DMS 273 (cell line): ENCODE measurements around the gene ABR.
"Not testable (repeated sequence)": the region's sequence is repeated elsewhere in the genome, so short reads cannot be mapped to it uniquely, and the experiment has no call there.

Source experiments
- DNase-seq: peaks from one replicate; lab custom pipeline; 2025; ENCODE audit not compliant: unreplicated experiment; lab: John Stamatoyannopoulos, UW

ABR gene

DNA sequence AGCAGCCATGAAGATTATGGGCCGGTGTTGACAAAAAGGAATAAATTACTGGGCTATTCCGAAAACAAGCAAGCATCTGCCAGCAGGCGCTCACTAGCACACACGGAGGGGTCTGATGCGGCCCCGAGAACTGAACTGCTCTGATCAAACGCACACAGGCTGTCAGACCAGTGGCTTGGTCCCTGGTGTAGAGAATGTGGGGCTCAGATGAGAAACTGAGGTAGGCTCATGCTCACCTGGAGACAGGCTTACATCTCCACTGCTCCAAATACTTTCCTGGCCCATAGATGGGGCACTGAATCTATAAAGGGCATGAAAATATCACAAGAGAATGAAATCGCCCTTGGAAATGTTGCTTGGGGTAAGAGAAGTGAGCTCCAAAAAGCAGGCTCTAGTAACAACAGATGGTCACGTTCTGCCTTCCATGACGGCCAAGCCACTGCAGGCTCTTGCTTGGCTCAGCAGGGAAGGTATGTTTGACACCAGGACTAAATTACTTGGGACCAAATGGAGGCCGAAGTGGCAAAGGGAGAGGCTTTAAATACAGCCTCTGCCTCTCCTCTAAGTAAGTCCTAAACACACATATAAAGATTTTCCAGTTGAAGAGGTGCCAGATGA lies 5.4 kb downstream of the ABR start:
- DNase-seq, result peak; percentile 87

DNA sequence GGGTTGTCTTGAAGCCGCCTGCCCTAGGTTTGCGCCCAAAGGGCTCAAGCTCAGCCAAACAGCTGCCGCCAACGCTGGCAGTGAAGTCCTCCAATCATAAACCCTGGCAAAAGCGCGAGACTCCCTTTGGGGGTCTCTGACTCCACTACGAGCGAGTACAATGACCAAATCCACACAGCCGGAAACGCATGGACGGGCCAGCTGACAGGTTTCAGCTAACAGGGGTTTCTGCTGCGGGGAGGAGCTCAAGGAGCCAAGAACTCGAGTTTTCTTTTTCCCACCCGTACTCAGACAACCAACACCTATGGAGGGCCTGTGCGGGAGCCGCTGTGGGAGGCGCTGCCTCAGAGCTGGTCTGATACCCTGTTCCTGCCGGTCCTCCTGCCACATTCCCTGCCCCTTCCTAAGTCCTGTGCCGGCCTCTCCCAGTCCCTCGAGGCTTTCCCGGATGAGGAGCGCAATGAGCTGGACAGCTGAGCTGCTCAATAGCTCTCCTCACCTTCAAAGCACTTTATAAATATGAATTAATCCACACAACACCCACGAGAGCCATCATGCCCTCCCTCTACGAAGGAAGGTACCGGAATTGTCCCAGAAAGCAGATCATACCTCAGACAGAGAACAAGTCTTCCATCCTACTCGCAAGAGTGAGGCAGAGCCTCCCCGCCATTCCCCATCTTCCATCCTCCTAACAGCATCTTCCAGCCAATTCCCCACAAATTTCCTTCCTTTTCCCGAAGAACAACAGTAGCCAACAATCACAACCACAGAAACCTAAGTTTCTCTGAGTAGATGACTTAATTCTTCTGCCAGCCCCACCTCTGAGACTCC lies 6.1 kb downstream of the ABR start:
- peak; percentile 27 for DNase-seq

DNA sequence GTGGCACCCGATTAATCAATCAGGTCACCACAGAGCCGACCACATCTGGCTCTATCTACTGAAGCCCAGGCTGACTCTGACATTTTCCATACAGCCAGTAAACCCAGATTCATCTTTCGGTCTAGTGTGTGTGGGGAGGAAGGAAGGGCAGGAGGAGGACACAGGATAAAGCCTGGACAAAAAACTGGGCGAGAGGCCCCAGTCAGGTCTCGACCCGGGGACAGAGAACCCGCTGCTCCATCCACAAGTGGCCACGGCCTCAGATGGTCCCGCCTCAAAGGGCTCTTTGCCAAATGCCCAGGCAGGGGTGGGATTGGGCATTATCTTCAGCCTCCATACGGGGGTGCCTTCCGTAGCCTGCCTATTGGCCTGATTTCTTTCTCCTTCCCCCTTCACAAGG lies 7.8 kb downstream of the ABR start:
- DNase-seq, result no peak

DNA sequence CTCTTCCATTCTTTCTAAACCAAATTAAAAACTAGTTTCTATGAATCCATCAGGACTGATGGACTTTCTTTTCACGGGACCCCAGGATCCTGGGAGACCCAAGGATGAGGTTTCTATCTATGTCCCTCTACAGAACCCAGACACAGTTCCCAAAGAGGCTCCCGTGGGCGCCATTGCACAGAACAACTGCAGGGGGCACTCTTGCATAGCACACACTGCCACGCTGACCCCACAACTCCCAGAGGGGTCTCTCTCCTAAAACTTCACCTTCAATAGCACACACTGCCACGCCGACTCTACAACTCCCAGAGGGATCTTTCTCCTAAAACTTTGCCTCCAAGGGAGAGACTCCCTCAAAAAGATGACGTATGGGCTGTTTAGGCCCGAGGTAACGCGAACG lies 9.0 kb downstream of the ABR start:
- peak; percentile 12 for DNase-seq

DNA sequence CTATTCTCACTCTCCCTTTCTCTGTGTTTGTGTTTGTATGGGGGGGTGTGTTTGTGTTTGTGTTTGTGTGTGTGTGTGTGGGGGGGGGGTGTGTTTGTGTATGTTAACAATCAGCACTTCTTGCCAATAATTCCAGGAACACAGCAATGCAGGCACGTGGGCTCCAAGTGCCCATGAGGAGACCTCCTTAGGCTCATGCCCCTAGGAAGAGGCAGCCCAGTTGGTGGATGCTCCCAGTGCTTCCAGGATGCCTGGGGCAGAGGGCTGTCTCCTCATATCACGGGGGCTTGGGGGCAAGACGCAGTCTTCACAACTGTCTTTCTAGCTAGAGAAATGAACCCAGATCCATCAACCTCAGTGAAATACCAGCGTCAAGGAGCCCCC lies 9.9 kb downstream of the ABR start:
- DNase-seq, result no peak

DNA sequence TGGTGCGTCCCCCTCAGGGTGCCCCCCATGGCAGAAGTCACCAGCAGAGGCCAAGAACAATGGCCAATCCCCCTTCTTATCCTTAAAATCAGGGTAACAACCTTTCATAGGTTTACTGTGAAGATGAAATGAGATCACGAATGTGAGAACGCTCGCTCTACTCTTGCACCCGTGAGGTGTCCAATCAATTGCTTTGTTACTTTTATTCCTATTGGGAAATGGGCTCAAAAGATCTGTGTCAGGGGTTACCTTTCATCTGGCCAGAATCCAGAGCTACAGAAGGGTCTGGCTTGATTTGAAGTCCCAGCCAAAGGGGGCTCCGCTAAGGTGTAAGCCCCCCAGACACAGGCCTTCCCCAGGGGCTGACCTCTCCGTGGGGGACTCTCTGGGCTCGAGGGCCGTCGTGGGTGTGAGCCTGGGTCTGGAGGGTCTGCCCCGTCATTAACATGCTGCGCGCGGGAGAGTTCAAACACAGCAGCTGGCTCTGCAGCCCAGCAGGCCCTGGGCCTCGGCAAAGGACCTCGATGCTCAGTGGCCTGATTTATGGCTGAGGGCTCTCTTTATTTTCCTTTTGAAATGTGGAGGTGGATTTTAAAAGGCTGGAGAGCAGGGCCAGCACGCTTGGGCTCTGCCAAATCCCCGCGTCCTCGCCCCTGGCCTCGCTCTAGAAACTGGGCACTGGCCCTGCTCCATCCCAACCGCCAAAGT lies 10.4 kb downstream of the ABR start:
- no peak for DNase-seq

DNA sequence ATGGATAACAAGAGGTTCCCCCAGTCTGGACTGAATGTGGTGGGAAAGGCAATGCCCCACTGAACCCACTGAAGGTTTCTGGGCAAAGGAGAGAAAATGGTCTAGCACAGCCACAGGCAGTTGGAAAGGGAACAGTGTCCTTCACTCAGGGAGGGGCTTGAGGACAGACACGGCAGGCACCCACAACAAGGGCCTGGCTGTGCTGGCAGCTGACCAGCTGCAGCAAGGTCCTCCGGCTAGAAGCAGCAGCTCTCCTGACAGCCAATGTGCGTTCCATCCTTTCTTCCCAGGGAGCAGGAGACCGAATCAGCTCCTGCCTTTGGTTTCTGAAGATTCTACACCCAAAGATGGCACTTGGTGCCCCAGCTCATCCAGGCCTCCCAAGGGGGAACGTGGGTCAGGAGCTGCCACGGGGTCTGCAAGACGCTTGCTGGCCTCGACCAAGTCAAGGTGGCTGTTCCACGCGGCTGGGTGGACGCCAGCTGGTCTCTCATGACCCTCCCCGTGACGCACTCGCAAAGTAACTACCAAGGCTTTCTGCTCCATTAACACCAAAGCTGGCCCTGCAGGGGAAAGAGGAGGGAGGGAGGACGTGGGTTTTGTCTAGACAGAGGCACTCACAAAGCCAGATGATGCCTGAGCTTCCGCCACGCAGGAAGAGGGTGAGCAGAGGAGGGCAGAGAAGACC lies 11.1 kb downstream of the ABR start:
- DNase-seq, result no peak

DNA sequence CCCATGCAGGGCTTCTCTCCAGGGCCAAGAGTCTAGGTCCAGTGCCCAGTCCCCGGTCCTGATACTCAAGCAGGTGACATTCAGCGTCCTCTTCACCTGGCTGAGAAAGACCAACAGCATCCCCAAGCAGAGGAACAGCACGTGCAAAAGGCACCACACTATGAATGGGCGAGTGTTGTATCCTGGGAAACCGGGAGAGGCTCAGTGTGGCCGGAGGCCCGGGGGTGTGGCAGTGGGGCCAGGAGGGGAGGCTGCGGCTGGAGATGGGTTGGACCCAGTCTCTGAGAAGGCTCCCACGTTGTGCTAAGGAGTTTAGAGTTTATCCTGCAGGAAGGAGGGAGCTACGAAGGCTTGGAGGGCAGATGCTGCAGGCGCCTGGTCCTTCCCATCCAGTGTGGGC lies 13.5 kb downstream of the ABR start:
- DNase-seq, result no peak

DNA sequence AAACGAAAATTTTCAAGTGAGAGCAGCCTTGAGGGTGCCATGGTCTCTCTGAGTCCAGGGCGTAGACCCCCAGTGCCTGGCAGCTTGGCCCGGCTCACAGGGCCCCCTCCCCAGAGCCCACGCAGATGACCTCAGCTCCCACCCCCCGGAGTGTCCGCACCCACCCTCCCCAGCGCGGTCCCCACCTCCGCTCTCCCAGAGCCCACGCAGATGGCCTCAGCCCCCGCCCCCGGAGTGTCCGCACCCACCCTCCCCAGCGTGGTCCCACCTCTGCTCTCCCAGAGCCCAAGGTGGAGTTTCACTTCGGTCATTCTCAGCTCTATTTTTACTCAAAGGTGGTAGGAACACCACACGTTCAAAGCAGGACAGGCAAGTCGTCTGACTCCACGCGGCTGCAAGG lies 13.9 kb downstream of the ABR start:
- DNase-seq, result no peak

DNA sequence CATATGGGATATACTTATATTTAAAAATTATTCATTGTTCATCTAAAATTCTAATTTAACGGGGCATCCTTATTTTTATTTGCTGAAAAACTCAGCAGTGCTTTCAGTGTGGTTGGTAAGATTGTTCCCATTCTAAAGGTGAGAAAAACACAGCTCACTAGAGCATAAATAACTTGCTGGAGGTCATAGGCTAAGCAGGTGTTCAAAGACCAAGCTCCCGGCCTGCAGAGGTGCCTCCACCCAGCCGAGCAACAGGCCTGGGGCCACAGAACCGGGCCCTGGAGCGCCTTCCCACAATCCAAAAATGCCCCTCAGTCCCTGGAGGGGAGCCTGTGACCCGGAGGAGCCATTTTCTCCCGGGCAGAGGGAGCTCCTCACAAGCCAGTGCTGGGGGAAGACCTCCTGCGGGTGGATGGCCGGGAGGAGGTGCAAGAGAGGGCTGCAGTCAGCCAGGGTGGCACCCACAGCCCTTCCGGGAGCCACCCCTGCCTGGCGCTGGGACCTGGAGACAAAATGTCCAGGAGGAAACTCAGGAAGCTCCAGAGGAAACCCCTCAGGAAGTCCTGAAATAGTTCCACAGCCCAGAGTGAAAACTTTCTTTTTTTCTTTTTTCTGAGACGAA lies 14.7 kb downstream of the ABR start:
- no peak for DNase-seq

DNA sequence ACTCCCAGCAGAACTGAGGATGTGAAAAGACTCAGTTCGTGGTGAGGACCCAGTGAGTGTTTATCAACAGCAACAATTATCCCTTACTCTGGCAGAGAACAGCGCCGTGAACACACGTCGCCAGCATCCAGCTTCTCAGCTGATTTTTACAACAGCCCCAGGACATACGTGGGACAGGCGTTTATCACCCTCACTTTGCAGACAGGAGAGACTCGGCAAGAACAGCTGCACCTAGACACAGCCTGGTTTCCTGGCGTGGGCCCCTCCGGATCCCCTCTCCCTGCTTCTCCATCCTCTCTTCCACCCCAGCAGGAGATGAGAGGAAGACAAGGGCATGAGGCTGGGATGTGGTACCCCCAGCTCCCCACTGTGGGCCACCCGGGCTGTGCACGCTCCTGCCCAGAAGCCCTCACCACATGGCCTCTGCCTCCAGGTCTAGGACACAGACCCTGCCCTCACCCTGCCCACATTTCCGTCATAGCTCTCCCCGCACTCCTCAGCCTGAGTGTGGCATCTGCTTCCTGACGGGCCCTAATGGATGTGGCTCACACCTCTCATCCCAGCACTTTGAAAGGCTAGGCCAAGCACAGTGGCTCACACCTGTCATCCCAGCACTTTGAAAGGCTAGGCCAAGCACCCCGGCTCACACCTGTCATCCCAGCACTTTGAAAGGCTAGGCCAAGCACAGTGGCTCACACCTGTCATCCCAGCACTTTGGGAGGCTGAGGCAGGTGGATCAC lies 17.5 kb downstream of the ABR start:
- DNase-seq, result no peak

DNA sequence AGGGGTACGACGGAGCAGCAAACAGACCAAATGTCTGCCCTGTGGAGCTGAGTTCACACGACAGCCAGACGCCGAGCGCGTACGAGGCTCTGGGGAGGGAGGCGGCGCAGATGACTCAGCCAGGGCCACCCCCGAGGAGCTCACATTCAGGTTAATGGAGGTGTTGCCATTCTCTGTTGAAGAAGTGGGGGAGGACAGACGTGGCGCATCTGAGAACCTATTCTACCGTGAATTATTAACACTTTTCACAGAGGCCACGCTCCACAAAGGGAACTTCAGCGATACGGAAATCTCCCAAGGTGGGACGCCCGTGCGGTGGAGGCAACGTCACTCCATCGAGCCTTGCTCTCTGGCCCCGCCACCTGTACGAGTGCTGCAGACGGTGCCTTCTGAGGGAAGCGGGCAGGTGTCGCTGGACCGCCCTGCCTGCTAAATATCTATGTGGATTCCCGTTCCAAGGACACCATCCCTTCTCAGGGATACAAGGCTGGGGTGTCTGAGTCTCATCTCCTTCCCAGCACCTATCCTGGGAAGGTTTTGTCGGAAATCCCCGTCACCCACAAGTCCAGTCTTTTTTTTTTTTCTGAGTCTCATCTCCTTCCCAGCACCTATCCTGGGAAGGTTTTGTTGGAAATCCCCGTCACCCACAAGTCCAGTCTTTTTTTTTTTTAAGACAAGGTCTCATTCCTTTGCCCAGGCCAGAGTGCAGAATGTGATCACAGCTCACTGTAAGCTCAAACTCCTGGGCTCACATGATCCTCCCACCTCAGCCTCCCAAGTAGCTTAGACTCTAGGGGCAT lies 19.0 kb downstream of the ABR start:
- DNase-seq, result no peak

DNA sequence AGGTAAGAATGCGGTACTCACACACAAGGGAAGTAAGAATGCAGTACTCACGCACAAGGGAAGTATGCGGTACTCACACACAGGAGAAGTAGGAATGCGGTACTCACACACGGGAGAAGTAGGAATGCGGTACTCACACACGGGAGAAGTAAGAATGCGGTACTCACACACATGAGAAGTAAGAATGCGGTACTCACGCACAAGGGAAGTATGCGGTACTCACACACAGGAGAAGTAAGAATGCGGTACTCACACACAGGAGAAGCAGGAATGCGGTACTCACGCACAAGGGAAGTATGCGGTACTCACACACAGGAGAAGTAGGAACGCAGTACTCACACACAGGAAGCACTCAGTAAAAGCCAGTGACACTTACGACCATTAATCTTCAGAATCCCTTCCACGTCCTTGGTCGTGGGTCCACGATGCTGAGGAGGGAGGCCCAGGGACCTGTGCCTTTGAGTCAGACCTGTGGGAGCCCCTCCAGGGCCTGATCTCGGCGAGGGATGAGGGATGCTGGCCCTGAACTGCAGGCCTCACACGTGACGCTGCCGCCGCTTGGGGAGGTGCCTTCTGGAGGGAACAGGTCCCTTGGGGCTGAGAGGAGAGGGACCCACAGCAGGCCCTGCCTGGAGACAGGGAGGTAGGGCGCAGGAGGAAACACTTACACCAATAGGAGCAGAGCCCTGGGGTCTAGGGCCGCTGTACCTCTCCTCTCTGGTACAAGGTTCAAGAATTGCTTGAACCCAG lies 20.2 kb downstream of the ABR start:
- no peak for DNase-seq

DNA sequence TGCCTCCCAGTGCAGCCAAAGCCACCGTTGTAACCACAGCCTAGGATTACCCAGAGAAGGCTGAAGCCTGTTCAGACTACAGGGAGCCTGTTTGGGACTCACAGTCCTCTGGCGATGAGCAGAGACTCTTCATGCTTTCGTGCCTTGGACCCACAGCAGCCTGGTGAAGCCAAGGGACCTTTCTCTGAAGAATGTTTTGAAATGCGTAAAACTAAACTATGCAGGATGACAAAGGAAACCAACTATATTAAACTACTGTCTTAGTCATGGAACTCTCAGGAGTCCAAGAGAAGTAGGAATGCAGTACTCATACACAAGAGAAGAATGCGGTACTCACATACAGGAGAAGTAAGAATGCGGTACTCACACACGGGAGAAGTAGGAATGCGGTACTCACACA lies 20.9 kb downstream of the ABR start:
- no peak for DNase-seq

DNA sequence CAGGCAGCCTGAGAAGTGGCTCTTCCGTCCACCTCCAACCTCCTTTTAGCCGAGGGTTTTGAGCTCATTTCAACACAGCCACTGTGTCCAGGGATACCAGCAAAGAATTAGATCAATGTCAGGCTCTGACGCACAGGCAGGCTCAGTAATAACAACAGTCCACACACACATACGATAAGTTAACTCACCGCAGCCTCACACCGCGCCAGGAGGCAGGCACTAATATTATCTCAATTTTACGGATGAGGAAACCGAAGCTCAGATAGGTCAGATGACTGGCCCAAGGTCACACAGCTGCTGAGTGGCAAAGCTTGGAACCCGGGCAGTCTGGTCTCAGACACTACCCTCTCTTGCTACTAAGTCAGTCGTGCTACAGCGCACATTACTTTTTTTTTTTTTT lies 22.9 kb downstream of the ABR start:
- no peak for DNase-seq

DNA sequence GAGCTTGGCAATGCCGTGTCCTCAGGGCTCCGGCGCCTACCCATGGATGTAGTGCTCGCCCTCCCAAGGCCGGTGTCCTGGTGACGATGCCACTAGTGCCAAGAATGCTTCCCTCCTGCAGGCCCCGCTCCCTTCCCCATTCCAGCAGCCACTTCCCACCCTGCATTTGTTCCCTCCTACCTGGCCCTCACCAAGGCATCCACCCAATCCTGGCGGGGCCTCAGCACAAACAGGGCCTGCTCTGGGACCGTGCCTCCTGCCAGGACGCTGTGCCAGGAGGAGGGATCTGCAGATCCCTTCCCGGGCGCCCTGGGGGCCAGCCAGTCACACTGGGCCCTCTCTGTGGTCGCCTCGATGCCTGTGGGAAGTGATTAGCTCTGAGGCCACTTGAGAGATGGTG lies 25.1 kb downstream of the ABR start:
- DNase-seq, result no peak

DNA sequence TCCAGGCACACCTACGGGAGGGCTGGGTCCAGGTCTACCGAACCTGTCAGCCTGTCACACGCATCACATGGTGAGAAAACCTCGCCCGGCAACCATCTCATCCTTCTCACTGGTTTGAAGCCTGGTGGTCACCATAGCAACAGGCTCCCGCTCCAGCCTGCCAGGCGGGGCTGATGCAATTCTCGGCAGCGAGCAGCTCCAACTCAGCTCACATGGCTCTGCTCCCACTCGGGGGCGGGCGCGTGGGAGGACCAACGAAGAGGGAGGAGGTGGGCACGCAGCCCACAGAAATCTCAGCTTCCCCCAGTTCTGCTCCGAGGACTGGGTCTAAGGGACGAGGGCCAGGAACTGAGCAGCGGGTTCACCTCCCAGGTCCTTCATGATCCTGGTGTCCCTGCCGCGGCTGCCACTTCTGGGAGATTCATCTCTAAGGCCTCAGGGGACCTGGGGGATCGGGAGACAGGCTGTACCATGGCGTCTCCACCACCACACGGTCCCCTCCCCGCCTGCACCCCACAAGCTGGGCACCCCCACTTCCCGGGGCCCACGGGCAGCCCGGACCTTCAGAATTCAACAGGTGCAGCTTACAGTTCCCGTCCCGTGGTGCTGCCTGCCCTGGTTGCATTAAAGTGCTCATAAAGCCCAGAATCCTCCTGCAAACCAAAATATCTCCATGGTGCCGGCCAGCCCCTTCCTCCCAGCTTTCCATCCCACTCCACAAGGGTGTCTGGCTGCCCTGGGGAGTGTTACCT lies 25.8 kb downstream of the ABR start:
- DNase-seq, result peak; percentile 85

DNA sequence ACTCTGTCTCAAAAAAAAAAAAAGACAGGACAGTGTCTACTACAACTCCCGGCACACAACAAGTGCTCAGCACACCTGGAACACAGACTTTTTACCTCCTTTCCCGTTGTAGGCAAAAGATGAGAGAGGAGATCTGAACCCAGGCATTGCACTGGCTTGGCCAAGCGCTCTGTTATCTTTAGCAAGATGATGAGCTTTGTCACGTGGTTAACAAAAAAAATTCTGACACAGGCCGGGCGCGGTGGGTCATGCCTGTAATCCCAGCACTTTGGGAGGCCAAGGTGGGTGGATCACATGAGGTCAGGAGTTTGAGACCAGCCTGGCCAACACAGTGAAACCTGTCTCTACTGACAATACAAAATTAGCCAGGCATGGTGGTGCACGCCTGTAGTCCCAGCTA lies 27.2 kb downstream of the ABR start:
- not testable (repeated sequence) for DNase-seq
